ENCODE data around the gene RAD54L.
"Not testable (repeated sequence)": the region's sequence is repeated elsewhere in the genome, so short reads cannot be mapped to it uniquely, and the experiment has no call there.

The RAD54L gene

DNA sequence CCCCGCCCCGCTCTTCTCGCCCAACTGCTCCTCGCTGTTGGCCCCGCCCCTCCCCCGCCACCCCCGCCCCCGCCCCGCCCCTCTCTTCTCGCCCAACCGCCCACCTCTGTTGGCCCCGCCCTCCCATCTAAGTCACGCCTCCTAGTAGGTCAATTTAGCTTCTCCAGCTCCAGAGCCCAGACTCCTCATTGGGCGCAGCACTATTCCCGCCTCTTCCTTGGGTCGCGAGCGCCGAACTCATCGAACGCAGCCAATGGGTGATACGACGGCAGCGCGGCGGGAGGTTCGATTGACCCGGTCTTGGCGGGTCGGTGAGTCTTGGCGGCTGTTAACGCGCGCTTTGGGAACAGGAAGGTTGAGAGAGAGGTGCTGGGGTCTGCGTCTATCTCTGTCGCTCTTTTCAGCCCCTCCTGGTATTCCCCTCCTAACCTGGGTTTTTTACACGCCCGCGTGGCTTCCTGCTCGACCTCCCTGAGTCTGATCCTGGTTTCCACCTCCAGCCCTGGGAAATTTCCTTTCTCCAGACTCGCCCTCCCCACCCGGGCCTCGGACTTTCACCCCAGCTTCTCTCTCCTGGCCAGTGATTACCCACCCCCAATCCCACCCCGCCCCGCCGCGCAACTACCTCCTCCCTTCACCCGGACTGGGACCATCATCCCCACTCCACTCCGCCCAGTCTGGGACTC is at the start of gene RAD54L:
RAD54L (plus strand) TSS at position 328 of the 686 bp plus-strand sequence. CDS start 643 bp downstream, outside the sequence.
- DNase-seq (ENCODE audit: low spot score): peak; percentile 98

DNA sequence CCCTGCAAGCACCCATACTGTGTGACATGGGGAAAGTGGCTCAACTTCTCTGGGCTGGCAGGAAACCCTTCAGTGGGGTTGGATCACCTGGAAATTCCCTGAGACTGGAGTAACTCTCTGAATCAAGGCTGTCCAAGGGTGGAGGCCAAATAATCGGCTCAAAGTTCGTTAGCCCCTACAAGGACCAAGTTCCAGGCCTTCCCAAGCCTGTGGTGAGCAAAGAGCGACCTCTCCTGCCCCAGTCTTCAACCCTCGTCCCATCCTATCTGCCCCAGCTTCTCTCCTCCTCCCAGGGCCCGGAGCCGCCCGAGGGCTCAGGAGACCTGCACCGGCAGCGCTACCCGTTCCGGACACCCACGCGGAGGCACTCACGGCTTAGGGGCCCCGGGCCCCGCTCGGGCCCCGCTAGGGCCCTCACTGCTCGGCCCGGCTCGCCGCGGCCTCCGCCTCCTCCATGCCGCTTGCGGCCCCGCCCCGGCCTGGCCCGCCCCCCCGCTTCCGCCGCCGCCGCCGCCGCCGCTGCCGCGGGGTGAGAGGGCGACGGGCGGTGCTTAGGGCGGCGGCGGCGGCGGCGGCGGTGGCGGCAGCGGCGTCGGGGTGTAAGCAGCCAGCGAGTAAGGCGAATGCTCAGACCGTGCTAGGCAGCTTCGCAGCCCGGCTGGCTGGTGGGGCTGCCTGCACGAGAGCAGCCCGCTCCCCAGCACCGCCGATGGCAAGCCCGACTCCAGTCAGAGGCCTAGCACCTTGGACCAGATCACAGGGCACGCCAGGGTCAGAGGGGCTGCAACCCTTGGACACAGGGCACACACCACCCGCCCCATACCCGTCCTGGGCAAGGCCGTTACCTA is 49.4 kb upstream of the RAD54L start, which contains the start of gene POMGNT1:
POMGNT1 (minus strand) TSS at position 471 of the 848 bp plus-strand sequence. CDS start 613 bp downstream, outside the sequence.
- DNase-seq (ENCODE audit: low spot score): peak; percentile 75

DNA sequence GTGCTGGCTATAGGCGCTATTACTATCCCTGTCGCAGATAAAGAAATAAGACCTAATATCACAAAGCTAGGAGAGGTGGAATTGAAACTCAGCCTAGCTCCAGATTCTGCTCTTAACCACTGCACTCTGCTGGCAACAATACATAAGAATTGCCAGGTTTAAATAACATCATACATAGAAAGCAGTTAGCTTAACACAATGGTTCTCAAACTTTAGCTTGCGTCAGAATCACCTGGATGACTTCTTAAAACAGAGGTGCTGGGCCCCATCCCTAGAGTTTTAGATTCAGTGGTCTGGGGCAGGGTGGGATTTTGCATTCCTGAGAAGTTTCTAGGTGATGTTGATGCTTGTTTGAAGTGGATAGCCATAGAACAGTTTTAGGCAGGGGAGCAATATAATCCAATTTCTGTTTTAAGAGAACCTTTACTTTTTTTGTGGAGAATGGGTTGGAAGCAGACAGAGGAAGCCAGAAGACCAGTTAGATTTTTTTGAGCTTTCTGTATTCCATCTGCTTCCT is 48.3 kb upstream of the RAD54L start:
- no peak for DNase-seq (ENCODE audit: low spot score)

DNA sequence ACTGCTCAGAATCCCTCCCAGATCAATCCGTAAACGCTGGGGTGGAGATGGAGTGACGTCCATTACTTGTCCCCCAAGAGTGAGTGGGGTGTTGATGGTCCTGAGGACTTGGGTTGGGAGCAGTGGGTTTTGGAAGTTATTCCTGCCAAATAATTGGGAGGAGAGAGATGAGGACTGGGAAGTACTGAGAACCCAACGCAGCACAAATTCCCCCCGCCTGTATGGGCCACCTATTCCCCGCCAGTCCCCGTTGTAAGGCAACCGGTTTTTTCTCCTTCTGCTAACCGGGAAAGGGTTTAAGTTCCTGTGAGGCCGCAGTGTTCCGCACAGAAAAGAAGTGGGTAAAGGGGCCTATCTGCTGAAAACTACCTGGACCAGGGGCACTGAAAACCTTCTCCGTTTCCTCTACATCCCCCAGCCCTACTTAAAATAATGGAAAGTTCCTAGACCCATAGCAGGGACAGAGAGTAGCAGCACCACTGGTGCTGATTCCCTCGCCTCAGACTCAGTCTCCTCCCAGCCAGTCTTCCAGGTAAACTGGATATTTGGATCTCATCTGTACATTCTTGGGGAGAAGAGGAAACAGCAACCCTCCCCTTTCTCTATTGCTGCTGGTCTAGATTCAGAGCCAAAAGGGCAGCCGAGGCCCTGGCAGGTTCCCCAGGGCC is 43.7 kb upstream of the RAD54L start:
- DNase-seq (ENCODE audit: low spot score): no peak

DNA sequence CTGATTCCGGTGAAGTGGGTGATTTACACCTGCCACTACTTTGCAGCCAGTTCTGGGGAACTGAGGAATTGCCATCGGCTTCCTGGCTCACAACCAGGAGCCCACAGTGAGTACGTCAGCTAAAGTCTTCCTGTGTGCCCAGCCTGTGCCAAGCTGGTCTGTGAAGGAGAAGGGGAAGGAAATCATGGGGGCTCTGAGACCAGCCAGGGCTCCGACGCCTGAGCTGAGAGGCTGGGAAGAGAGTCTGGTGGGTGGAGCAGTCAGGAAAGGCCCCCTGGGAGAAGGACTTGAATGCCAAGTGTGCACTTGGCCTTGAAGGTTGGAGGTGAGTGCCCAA is 43.2 kb upstream of the RAD54L start:
- DNase-seq (ENCODE audit: low spot score): peak; percentile 57

DNA sequence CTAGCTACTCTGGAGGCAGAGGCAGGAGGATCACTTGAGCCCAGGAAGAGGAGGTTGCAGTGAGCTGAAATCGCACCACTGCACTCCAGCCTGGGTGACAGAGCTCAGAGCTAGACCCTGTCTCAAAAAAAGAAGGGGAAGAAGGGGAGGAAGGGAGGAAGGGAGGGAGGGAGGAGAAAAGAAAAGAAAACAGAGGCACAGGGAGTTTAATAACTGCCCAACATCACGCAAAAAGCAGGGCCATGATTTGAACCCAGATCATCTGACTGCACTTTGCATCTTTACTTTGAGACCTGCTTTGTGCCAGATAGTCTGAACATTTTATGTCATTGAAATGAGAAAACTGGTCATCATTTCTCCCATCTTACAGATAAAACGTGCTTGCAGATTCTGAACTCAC is 42.4 kb upstream of the RAD54L start:
- no peak for DNase-seq (ENCODE audit: low spot score)

DNA sequence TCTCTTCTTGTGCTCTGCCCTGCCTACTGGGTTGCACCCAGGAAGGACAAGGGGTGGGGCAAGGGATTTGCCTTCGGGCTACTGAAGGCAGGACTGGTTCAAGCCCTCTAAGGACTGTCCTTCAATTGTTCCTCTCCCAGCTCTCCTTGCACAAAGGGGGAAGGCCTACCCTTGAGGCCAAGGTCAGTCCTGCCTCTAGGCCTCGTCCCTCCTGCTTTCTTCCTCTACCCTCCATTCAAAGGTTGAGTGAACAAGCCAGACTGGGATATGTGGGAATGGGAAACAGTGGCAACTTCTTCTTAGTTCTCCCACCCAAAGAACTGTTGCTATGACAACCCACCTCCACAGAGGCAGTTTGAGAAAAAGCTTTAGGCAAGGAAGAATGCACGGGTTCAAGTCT is 41.8 kb upstream of the RAD54L start:
- DNase-seq (ENCODE audit: low spot score): no peak

DNA sequence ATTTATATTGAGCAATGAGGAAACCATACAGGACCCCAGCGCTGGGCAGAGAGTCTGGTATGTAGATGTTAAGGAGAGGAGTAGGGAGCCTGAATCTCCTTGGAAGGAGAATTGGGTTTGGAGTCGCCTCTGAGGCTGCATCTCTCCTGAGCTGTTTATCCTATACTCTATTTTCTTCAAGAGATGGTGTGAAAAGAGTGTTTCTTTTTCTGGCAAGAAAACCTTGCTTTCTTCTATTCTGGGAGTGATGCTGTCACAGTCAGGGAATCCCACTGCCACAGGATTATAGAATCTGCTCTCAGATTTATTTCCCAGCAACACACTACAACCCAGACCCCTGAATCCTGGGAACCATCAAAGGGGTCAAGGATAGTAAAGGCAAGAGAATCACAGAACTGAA is 41.2 kb upstream of the RAD54L start:
- DNase-seq (ENCODE audit: low spot score): no peak

DNA sequence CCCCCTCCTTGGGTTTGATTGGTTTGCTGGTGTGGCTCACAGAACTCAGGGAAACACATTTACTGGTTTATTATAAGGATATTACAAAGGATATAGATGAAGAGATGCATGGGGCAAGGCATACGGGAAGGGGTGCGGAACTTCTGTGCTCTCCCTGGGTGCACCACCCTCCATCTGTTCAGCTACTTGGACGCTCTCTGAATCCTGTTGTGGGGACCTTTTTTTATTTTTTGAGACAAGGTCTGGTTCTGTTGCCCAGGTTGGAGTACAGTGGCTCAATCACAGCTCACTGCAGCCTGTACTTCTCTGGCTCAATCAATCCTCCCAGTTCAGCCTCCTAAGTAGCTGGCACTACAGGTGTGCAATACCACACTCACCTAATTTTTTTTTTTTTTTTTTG is 37.0 kb upstream of the RAD54L start:
- no peak for DNase-seq (ENCODE audit: low spot score)

DNA sequence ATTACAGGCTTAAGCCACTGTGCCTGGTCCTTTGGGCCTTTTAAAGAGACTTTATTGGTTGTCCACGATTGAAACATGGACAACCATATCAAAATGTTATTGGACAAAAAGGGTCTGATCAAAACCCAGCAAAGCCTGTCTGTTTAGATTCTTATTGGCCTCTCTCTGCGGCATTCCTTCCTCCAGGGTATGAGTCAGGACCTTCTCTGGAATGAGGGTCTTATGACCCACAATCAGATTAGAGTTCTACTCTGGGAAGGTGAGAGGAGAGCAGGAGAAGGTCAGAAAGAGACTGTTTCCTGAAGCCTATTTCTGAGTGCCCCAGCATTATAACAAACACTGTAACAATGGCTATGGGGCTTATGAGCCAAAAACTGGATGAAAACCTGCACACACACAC is 36.5 kb upstream of the RAD54L start:
- DNase-seq (ENCODE audit: low spot score): no peak

DNA sequence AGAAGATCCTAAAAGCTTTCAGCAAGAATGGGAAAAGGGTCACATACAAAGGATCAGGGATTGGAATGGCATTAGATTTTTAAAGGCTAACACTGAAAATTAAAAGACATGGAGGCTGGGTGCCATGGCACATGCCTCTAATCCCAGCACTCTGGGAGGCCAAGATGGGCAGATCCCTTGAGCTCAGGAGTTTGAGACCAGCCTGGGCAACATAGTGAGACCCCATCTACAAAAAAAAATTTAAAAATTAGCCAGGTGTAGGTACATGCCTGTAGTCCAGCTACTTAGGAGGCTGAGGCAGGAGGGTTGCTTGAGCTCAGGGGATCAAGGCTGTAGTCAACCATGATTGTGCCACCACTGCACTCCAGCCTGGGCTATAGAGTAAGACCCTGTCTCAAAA is 32.1 kb upstream of the RAD54L start:
- DNase-seq (ENCODE audit: low spot score): no peak

DNA sequence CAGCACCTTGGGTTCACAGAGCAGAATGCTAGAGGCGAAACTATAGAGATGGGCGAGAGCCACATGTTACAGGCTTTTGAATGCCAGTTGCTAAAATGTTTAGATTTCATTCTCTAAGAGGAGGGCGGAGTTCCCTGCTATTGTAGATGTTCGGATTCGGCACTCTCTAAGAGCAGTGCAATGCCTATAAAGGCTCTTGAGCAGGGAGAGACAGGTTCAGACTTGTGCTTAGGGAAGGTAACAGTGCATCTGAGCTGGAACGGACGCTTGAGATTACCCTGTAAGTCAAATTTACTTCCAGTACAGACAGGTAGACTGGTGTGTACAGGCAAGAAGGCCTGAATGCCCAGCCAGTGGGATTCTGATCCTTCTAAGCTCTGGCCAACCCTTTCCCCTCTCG is 29.1 kb upstream of the RAD54L start:
- DNase-seq (ENCODE audit: low spot score): no peak

DNA sequence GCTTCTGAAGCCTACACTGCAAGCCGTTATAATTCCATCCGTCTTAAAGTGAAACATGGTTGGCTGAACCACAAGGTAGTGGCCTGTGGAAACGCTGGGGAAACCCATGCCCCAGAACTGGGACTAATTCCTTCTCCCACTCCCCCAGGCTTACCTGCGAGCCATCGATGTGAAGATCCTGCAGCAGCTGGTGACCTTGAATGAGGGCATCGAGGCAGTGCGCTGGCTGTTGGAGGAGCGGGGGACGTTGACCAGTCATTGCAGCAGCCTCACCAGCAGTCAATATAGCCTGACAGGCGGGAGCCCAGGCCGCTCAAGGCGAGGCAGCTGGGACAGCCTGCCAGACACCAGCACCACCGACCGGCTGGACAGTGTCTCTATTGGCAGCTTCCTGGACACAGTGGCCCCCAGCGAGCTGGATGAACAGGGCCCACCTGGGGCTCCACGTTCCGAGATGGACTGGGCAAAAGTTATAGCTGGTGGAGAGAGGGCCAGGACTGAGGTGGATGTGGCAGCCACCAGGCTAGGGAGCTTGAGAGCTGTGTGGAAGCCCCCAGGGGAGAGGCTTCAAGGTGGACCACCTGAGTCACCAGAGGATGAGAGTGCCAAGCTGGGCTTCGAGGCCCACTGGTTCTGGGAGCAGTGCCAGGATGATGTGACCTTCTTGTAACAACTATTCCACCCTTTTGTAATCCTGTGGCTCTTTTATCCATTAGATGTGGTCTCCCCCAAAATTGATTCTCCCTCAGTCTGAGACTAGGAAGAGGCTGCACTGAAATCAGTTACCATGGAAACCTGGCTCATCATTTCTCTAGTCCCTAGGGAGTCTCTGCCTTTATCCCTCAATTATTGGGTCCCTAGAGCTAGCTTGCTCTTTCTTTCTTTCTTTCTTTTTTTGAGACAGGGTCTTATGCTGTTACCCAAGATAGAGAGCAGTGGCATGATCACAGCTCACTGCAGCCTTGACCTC is 27.7 kb upstream of the RAD54L start:
- no peak for DNase-seq (ENCODE audit: low spot score)

DNA sequence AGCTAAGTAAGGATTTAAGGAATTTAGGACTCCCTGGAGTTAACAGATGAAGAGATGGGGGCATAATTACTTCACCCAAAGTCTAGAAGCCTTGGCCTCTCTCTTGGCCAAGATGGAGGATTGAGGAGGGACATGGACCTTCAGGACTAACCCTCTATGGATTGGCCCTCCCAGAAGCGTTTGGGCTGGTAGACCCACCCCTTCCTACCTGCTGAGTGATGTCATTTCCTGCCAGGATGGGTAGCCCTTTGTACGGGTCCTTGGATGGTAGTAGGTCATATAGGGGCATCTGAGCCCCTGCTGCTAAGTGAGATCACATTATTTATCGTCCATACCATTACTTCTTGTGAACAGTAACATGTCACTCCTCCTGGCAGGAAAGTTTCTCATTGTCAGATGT is 26.8 kb upstream of the RAD54L start:
- DNase-seq (ENCODE audit: low spot score): no peak

DNA sequence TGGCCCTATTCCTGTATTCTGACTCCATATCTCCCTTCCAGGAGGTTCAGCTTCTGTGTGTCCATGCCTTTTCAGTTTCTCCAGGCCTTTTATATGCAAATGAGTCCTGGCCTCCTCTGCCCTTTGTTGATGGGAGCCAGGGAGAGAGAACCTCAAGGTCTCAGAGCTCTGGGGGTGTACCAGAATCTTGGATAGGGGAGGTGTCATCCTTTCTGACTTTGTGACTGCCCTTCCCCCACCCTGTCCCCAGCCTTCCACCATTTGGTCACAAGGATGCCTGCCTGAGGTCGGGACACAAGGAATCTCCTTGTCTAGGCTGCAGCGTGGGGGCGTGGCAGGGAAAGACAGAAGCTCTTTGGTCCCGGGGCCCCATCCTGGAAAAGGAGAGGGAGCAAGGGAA is 25.8 kb upstream of the RAD54L start:
- peak; percentile 95 for DNase-seq (ENCODE audit: low spot score)

DNA sequence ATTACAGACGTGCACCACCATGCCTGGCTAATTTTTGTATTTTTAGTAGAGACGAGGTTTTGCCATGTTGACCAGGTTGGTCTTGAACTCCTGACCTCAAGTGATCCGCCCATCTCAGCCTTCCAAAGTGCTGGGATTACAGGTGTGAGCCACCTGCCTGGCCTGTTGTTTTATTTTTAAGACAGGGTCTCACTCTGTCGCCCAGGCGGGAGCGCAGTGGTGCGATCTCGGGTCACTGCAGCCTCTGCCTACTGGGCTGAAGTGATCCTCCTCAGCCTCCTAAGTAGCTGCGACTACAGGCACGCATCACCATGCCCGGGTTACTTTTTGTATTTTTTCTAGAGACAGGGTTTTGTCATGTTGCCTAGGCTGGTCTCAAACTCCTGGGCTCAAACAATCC is 24.5 kb upstream of the RAD54L start:
- not testable (repeated sequence) for DNase-seq (ENCODE audit: low spot score)

DNA sequence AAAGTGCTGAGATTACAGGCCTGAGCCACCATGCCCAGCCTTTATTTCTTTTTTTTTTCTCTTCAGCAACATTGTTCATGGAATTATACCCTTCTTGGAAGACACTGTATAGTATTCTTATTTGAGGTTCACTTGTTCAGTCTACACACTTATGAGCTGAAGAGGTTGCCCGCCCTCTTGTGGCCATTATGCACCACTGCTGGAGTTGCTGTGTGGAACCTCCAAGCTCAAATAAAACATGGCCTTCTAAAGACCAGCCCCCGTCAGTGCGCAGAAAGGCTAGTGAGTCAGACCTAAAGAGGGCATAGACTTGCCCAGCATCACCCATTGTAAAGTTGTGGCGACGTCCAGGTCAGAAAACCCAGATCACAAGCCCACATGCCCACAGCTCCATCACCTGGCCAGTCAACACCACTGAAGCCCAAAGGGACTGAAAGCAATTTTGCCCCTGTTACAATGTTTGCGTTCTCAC is 24.1 kb upstream of the RAD54L start:
- DNase-seq (ENCODE audit: low spot score): peak; percentile 91

DNA sequence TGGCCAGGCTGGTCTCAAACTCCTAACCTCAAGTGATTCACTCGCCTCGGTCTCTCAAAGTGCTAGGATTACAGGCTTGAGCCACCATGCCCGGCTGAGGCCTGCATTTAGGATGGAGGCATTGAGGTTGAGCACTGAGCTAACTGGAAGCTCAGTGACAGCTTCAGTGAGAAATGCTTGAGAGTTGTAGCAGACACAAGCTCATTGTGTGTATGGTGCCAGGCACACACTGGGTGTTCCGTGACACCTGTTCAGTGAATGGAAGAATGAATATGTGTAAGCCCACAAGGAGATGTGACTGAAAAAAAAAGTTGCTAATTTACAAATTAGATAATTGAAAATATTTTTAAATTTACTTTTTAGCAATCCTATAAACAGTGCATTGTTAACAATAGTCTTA is 22.6 kb upstream of the RAD54L start:
- DNase-seq (ENCODE audit: low spot score): peak; percentile 67

DNA sequence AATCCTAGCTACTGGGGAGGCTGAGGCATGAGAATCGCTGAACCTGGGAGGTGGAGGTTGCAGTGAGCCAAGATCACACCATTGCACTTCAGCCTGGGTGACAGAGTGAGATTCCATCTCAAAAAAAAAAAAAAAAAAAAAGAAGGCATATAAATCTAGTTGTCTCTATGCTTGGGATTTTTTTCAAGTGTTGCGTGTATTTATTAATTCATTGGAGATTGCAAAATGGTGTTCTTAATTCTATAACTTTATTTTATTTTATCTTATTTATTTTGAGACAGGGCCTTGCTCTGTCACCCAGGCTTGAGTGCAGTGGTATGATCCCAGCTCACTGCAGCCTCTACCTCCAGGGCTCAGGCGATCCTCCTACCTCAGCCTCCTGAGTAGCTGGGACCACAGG is 16.3 kb upstream of the RAD54L start:
- not testable (repeated sequence) for DNase-seq (ENCODE audit: low spot score)

DNA sequence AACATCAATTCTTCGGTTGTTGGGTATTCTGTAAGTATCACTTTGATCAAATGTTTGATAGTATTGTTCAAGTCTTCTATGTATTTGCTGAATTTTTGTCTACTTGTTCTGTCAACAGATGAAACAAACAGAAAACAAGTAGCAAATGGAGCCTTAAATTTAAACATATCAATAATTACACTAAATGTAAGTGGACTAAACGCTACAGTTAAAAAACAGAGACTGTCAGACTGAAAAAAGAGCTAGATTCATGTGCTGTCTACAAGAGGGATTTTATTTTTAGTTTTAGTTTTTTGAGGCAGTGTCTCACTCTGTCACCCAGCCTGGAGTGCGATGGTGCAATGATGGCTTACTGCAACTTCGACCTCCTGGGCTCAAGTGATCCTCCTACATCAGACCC is 10.7 kb upstream of the RAD54L start:
- DNase-seq (ENCODE audit: low spot score): no peak

DNA sequence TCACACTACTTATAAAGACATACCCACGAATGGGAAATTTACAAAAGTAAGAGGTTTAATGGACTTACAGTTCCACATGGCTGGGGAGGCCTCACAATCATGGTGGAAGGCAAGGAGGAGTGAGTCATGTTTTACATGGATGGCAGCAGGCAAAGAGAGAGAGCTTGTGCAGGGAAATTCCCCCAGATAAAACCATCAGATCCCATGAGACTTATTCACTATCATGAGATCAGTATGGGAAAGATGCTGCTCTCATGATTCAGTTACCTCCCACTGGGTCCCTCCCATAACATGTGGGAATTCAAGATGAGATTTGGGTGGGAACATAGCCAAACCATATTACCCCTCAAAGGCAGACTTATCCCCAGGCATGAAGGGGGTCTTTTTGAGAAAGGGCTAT is 8.7 kb upstream of the RAD54L start:
- not testable (repeated sequence) for DNase-seq (ENCODE audit: low spot score)

Data from globus pallidus (tissue), 1 donor.